Stomach (tissue), 4 donors: ENCODE measurements around the gene ATXN7L3B.

ENCODE experiments used
- POLR2A ChIP-seq, 4 donors: fragments of 450-650 bp; IDR thresholded peaks; one replicate each; pipeline ENCODE4 v1.6.1; 2016; ENCODE audit warnings: antibody characterized with exemption in 4 of 4, control low read depth in 2 of 4, mild to moderate bottlenecking in 1 of 4, moderate library complexity in 1 of 4
- TF ChIP-seq, protein P1 (sequence below), 7 experiments: fragments of 450-650 bp in 4 of 7; fragments of 200-600 bp in 3 of 7; sonication (generic) in 3 of 7; IDR thresholded peaks; one replicate each; pipeline ENCODE4 v1.5.1; 2016 to 2019; ENCODE audit warnings: antibody characterized with exemption in 7 of 7, control low read depth in 2 of 7, mild to moderate bottlenecking in 1 of 7

DNA sequence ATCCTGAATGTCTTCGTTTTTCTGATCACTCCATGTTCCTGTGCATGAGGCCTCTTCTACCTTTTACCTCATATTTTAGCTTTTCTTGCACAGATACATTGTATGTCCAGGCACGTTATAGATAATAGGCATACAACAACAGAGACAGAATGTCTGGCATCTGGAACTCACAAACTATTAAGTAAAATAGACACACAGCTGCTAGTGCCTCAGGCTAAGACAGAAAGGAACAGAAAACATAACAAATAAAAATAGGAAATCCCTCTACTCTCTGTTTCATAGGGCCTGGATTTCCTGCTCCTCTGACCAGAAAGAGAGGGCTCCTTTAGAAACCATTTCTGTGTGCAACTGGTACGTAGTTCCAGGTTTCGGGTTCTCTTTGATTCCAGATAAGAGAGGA lies 48.6 kb downstream of the ATXN7L3B start:
- no peak for TF ChIP-seq POLR2A (IDR thresholded peaks at IDR 0.05)
- TF ChIP-seq, protein P1, sequence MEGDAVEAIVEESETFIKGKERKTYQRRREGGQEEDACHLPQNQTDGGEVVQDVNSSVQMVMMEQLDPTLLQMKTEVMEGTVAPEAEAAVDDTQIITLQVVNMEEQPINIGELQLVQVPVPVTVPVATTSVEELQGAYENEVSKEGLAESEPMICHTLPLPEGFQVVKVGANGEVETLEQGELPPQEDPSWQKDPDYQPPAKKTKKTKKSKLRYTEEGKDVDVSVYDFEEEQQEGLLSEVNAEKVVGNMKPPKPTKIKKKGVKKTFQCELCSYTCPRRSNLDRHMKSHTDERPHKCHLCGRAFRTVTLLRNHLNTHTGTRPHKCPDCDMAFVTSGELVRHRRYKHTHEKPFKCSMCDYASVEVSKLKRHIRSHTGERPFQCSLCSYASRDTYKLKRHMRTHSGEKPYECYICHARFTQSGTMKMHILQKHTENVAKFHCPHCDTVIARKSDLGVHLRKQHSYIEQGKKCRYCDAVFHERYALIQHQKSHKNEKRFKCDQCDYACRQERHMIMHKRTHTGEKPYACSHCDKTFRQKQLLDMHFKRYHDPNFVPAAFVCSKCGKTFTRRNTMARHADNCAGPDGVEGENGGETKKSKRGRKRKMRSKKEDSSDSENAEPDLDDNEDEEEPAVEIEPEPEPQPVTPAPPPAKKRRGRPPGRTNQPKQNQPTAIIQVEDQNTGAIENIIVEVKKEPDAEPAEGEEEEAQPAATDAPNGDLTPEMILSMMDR (IDR thresholded peaks at IDR 0.05) = no peak
